ENCODE results near the gene TNFRSF12A. TPM values are rescaled to one million over a fixed set of nuclear protein-coding genes. Genes with fewer than 3 reads are reported as not detected.
"Not testable (repeated sequence)": the region's sequence is repeated elsewhere in the genome, so short reads cannot be mapped to it uniquely, and the experiment has no call there.

TNFRSF12A gene
- total RNA-seq, 2 experiments from 2014 or later = 1.8 to 1.9 TPM

- H3K9me3 Mint-ChIP-seq = no peaks in the 10 kb centered on the region
- Histone ChIP-seq H3K27me3 (ENCODE audit: control insufficient read depth in 1 of 2, insufficient read depth in 2 of 2, low read length in 2 of 2) (no peaks in the 10 kb centered on the region), H3K36me3 (ENCODE audit: insufficient read depth, low read length) (peaks cover 35% of the 10 kb centered on the region), H3K27ac (ENCODE audit: low read depth in 1 of 2, low read length in 2 of 2) (peak overlapping the region; percentile 85 to 98), H3K4me1 (ENCODE audit: insufficient read depth, low read length) (peaks cover 86% of the 10 kb centered on the region), H3K9me3 (ENCODE audit: control insufficient read depth in 1 of 2, insufficient read depth in 1 of 2, low read length in 2 of 2) (no peaks in the 10 kb centered on the region), H3K4me3 (ENCODE audit: low read length) (peak overlapping the region; percentile 99)
- intact Hi-C loops (cut with DNase I, micrococcal nuclease) = no loop called here
- peak overlapping the region; percentile 97 for H3K27ac Mint-ChIP-seq
- DNase-seq (peak in 2 of 14 experiments; percentile 56 to 62), ATAC-seq (ENCODE audit: poor library complexity) (no peak)
- CTCF ChIA-PET = interaction anchor here (1.0 kb wide), 1 partner anchor 61 kb away, joined by 4 read pairs; no protein-coding TSS in a partner anchor
- TF ChIP-seq, protein P1, sequence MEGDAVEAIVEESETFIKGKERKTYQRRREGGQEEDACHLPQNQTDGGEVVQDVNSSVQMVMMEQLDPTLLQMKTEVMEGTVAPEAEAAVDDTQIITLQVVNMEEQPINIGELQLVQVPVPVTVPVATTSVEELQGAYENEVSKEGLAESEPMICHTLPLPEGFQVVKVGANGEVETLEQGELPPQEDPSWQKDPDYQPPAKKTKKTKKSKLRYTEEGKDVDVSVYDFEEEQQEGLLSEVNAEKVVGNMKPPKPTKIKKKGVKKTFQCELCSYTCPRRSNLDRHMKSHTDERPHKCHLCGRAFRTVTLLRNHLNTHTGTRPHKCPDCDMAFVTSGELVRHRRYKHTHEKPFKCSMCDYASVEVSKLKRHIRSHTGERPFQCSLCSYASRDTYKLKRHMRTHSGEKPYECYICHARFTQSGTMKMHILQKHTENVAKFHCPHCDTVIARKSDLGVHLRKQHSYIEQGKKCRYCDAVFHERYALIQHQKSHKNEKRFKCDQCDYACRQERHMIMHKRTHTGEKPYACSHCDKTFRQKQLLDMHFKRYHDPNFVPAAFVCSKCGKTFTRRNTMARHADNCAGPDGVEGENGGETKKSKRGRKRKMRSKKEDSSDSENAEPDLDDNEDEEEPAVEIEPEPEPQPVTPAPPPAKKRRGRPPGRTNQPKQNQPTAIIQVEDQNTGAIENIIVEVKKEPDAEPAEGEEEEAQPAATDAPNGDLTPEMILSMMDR (IDR thresholded peaks at IDR 0.05) = no peak
- peaks cover 53% of the 10 kb centered on the region for H3K36me3 Mint-ChIP-seq (ENCODE audit: low read depth)
- H3K27me3 Mint-ChIP-seq = no peaks in the 10 kb centered on the region
- peak overlapping the region; percentile 98 for H3K4me3 Mint-ChIP-seq
- POLR2A ChIA-PET = interaction anchor here (0.5 to 6.5 kb wide), 8 partner anchors 9 to 89 kb away, joined by 3 to 50 read pairs (median 5); partner anchors contain the start of genes ZNF213 and ZSCAN10
- H3K4me1 Mint-ChIP-seq (ENCODE audit: low read depth) = peaks cover 78% of the 10 kb centered on the region
Observed at GRCh38 chr16:3068487-3068886, 48.3 kb downstream of the TNFRSF12A start.

DNA sequence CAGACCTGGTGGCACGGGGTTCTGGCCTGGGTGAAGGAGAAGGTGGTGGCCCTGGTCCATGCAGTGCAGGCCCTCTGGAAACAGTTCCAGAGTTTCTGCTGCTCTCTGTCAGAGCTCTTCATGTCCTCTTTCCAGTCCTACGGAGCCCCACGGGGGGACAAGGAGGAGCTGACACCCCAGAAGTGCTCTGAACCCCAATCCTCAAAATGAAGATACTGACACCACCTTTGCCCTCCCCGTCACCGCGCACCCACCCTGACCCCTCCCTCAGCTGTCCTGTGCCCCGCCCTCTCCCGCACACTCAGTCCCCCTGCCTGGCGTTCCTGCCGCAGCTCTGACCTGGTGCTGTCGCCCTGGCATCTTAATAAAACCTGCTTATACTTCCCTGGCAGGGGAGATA is 49.0 kb downstream of the TNFRSF12A start:
- Histone ChIP-seq H3K27ac (ENCODE audit: low read depth in 1 of 2, low read length in 2 of 2) (peak overlapping the region in 1 of 2 donors; percentile 13), H3K36me3 (ENCODE audit: insufficient read depth, low read length) (peaks cover 35% of the 10 kb centered on the region), H3K4me1 (ENCODE audit: insufficient read depth, low read length) (peaks cover 86% of the 10 kb centered on the region)
- ATAC-seq (ENCODE audit: poor library complexity); H3K4me3 ChIP-seq (ENCODE audit: low read length); H3K27me3 Mint-ChIP-seq; H3K9me3 Mint-ChIP-seq; intact Hi-C loops (cut with DNase I, micrococcal nuclease); DNase-seq; H3K27me3 ChIP-seq (ENCODE audit: control insufficient read depth in 1 of 2, insufficient read depth in 2 of 2, low read length in 2 of 2); H3K9me3 ChIP-seq (ENCODE audit: control insufficient read depth in 1 of 2, insufficient read depth in 1 of 2, low read length in 2 of 2): not testable (repeated sequence)
- Mint-ChIP-seq H3K27ac (peak overlapping the region; percentile 88), H3K4me1 (ENCODE audit: low read depth) (peaks cover 78% of the 10 kb centered on the region), H3K4me3 (peak overlapping the region; percentile 70), H3K36me3 (ENCODE audit: low read depth) (peaks cover 53% of the 10 kb centered on the region)
- ChIA-PET CTCF (interaction anchor here (1.0 kb wide), 2 partner anchors 60 kb away, joined by 3 to 4 read pairs; no protein-coding TSS in a partner anchor), POLR2A (interaction anchor here (0.6 to 6.5 kb wide), 11 partner anchors 9 to 1569 kb away, joined by 3 to 50 read pairs (median 5); partner anchors contain the start of genes ZNF213 and ZSCAN10)

DNA sequence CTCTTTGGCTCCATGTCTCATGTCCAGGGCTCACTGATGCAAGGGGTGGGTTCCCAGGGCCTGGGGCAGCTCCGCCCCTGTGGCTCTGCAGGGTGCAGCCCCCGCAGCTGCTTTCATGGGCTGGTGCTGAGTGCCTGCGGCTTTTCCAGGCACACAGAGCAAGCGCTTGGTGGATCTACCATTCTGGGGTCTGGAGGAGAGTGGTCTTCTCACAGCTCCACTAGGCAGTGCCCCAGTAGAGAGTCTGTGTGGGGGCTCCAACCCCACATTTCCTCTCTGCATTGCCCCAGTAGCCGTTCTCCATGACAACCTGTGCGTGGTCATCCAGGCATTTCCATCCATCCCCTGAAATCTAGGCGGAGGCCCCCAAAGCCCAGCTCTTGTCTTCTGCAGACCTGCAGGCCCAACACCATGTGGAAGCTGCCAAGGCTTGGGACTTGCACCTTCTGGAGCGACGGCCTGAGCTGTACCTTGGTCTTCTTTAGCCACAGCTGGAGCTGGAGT is 50.5 kb downstream of the TNFRSF12A start:
- H3K4me3 Mint-ChIP-seq = peak overlapping the region; percentile 70
- H3K4me1 ChIP-seq (ENCODE audit: insufficient read depth, low read length) = peaks cover 87% of the 10 kb centered on the region

More for the DNA sequence above, 50.5 kb downstream of the TNFRSF12A start:
- peak overlapping the region; percentile 88 for H3K27ac Mint-ChIP-seq
- intact Hi-C loops (cut with DNase I, micrococcal nuclease) = no loop called here
- ATAC-seq (ENCODE audit: poor library complexity) (no peak), DNase-seq (no peak)
- H3K9me3 Mint-ChIP-seq = no peaks in the 10 kb centered on the region
- ChIA-PET CTCF (interaction anchor here (0.9 kb wide), 1 partner anchor 59 kb away, joined by 5 read pairs; no protein-coding TSS in a partner anchor), POLR2A (interaction anchor here (1.0 to 2.4 kb wide), 8 partner anchors 10 to 100 kb away, joined by 3 to 14 read pairs (median 4); partner anchors contain the start of genes ZNF213 and ZSCAN10)
- H3K36me3 Mint-ChIP-seq (ENCODE audit: low read depth) = peaks cover 48% of the 10 kb centered on the region
- Histone ChIP-seq H3K27me3 (ENCODE audit: control insufficient read depth in 1 of 2, insufficient read depth in 2 of 2, low read length in 2 of 2) (no peaks in the 10 kb centered on the region), H3K4me3 (ENCODE audit: low read length) (no peak overlapping the region), H3K36me3 (ENCODE audit: insufficient read depth, low read length) (peaks cover 35% of the 10 kb centered on the region), H3K9me3 (ENCODE audit: control insufficient read depth in 1 of 2, insufficient read depth in 1 of 2, low read length in 2 of 2) (no peaks in the 10 kb centered on the region), H3K27ac (ENCODE audit: low read depth in 1 of 2, low read length in 2 of 2) (no peak overlapping the region)
- TF ChIP-seq, protein P1 (IDR thresholded peaks at IDR 0.05) = no peak
- peaks cover 78% of the 10 kb centered on the region for H3K4me1 Mint-ChIP-seq (ENCODE audit: low read depth)
- H3K27me3 Mint-ChIP-seq = no peaks in the 10 kb centered on the region
